SK-MEL-5 (cell line): Measurements from ENCODE around the gene CD200R1. TPM values are rescaled to one million over a fixed set of nuclear protein-coding genes. Genes with fewer than 3 reads are reported as not detected.

Experiments used
- DNase-seq: peaks from one replicate; pipeline ENCODE4 v3.0.0-alpha.2; 2016; ENCODE audit warnings: low read depth, low spot score
- in situ Hi-C: cut with HindIII; loops from 2 replicates; pipeline ENCODE4 v1.10.0; 2016; ENCODE audit warnings: low sequenced_read_pairs, high pct_unique_total_duplicates, low pct_unique_long_range_greater_than_20kb
- total RNA-seq: library from RNA; depleted of rRNA; stranded (reverse); fragments of >200 nt; shearing (Covaris generic); gene quantifications from 2 replicates; pipeline ENCODE4 v1.2.3, GENCODE V29; 2014

The CD200R1 gene
- total RNA-seq, 1 experiment from 2014 or later: not detected

DNA sequence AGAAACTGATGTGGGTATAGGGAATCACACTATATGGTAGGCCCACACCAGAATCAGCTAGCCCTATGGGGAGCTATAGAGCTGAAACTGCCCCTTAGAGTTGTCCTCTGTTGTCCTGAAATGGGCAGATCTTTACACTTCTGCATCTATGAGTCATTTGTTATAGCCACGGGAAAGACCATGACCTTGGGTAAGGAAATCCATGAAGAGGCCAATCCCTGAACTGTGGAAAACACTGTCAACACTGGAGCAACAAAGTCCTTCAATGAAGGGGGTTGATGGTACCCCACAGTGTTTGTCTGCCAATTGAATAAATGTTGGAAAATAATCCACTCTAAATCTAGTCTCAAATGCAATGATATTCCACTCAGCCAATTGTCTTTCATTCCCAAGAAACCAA lies 5.2 kb upstream of the CD200R1 start:
- no peak for DNase-seq
- in situ Hi-C loops: no loop called here

GRCh38 chr3:112979244-112979832 lies 4.4 kb upstream of the CD200R1 start:
- in situ Hi-C loops: no loop called here

GRCh38 chr3:112976953-112977352 lies 2.0 kb upstream of the CD200R1 start:
- in situ Hi-C loops: no loop called here
- no peak for DNase-seq

More at GRCh38 chr3:112979244-112979832, 4.4 kb upstream of the CD200R1 start:
- peak; percentile 50 for DNase-seq

DNA sequence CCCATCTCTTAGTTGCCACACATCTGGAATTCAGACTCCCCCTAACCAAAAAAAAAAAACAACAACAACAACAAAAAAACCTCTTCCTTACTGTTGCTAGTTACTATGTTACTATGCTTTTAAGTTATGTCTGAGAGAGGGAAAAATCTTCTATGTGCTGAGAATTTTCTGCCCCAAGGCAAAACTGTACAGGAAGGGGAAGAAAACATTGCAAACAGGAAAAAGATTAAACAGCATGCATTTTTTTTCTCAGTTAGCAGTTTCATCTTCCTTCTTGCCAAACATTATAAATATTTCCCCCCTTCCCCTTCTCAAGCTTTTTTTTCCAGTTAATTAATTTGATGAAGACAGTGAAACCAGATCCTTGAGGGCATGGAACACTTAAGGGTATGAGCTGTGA lies 1.1 kb upstream of the CD200R1 start:
- no peak for DNase-seq
- in situ Hi-C loops: no loop called here

- in situ Hi-C loops: no loop called here
- DNase-seq: no peak
Measured at GRCh38 chr3:112974178-112974517, 755 bp downstream of the CD200R1 start.

DNA sequence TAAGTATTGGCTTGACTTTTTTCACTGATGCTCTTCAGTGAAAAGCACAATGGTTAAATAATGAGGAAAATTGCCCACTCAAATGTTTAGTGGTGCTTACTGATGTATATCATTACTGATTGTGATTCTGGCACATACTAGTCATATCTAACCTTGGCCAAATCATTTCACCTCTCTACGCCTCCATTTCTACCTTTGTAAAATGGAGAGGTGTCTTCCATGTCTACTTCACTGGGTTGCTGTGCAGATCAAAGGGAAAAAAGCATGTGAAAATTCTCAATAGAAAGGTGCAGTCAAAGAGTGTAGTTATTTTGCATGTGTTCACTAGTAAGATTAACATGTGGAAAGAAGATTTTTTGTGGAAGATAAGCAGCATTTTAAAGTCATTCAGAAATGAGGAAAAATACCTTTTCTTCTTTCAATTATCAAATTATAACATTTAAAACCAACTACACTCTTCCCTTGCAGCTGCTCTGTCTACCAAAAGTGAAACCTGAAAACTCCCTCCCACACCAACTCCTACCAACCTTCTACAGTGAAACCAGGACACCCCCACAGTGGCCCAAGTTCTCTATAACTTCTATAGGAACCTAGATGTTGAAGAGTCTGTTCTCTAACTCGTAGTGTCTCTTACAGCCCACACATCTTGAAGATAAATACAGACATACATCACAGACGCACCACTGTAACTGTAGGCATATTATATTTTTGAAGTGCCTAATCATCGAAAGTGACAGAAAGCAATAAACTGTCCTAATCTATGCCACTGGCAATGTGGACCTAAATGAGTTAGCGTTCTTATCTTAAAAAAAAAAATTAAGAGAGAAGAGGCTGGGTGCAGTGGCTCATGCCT lies 1.4 kb downstream of the CD200R1 start:
- in situ Hi-C loops: no loop called here
- DNase-seq: no peak

GRCh38 chr3:112972158-112972557 lies 2.7 kb downstream of the CD200R1 start:
- in situ Hi-C loops: no loop called here
- DNase-seq: no peak

GRCh38 chr3:112967828-112968227 lies 7.1 kb downstream of the CD200R1 start:
- in situ Hi-C loops: no loop called here
- no peak for DNase-seq

- in situ Hi-C loops: no loop called here
- no peak for DNase-seq
Measured at GRCh38 chr3:112967425-112967824, 7.5 kb downstream of the CD200R1 start.

DNA sequence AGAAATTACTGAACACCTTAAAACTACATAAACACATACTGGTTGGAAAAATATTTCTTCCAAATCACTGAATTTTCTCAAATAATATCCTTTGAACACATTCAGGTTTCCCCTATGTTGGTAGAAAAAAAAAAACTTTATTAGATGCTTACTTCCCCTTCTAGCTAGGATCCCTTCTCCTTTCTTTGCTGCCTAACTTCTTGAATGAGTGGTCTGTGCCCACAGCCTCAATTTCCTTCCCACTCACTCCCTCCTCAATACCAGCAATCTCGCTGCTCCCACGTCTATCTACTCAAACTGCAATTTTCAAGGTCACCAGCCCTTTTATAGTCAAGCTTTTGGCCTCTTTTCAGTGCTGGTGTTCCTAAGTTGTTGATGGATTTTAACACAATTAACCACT lies 8.3 kb downstream of the CD200R1 start:
- in situ Hi-C loops: no loop called here

GRCh38 chr3:112965656-112966055 lies 9.2 kb downstream of the CD200R1 start:
- in situ Hi-C loops: no loop called here
- DNase-seq: no peak

More for the DNA sequence above, 8.3 kb downstream of the CD200R1 start:
- no peak for DNase-seq

GRCh38 chr3:112963683-112964082 lies 11.2 kb downstream of the CD200R1 start:
- in situ Hi-C loops: no loop called here
- DNase-seq: no peak

GRCh38 chr3:112958811-112959560 lies 15.9 kb downstream of the CD200R1 start:
- no peak for DNase-seq
- in situ Hi-C loops: no loop called here

- in situ Hi-C loops: no loop called here
- no peak for DNase-seq
Measured at GRCh38 chr3:112956351-112956750, 18.6 kb downstream of the CD200R1 start.

DNA sequence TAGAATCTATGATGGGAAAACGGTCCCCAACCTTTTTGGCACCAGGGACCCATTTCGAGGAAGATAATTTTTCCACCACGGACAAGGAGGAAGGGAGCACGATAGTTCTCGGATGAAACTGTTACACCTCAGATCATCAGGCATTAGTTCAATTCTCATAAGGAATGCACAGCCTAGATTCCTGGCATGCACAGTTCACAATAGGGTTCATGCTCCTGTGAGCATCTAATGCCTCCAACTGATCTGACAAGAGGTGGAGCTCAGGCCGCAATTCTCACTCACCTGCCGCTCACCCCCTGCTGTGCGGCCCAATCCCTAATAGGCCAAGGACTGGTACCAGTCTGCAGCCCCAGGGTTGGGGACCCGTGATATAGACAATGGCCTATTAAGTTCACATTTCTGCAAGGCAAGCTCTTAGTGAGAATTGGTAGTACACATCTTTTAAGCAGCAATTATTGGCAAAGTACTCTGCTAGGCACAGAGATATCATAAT lies 26.5 kb downstream of the CD200R1 start:
- in situ Hi-C loops: no loop called here
- no peak for DNase-seq

DNA sequence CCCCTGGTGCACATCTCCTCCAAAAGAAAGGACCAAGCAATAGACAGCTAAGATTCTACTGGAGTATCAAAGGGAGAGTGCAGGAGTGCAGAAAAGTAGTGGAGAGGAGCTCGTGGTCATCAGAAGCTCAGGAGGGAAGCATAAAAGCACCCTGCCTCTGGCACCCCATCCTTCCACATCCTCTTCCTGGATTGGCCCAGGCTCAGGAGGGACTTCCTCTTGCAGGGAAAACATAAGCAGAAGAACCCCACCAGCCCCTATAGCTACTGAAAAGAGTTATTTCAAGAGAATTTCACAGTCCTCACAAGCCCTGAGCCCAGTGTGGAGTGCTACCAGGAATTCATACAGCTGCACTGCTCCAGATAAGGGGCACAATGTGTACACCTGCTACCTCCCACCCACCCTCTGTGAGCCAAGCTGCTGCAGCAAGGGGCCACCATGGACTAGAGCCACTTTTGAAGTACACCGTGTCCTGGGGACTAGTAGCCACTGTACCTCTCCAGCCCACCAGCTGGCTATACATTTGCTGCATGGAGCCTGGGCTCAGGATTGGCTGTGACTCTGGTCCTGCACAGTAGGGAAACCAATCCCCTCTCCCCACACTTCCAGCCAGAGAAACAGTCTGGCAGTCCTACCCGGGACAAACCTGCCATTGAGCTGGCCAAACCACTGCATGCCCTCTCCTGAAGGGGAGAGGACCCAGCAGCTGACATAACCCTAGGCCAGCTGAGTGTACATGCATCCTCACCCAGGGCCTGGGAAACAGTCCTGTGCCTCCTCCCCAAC lies 43.0 kb downstream of the CD200R1 start:
- DNase-seq: no peak
- in situ Hi-C loops: no loop called here

DNA sequence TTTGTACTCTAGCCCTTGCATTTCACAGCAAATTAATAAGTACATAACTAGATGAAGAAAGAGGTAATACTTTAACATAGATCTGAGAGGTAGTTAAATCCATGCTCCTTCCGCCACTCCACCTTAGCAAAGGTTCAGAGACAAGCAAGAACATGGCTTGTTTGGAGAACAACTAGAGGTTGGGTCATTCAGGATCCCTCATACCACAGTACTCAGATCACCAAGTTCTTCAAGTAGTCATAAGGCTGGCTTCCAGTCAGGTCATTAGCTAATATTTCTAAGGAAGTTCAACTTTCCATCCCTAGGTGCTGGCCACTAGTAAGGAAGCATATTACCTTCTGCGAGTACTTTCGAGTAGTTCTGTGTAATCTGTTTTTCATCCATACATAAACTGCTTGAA lies 44.1 kb downstream of the CD200R1 start:
- no peak for DNase-seq
- in situ Hi-C loops: no loop called here

DNA sequence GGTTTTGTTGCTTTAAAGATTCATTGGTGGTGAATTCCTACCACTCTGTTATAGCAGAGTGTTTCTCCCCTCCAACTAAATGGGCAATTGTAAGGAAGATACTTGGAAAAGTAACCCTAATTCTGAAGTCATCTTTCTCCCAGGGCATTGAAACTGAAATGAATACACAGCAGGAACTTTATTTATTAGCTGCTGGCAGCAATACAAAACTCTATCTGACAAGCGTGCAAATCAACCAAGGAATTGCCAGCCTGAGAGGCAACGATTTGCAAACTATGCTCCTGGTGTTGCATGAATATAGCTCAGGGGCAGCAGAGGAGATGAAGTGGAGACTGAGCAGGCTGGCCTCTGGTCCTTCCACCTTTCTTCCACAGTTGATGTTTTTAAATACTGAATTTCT lies 48.9 kb downstream of the CD200R1 start:
- no peak for DNase-seq
- in situ Hi-C loops: no loop called here
